ENCODE results near the gene ZC3H11A. TPM values are rescaled to one million over a fixed set of nuclear protein-coding genes. Genes with fewer than 3 reads are reported as not detected.
A peak's percentile ranks its signal among the peaks of the same experiment; 100 is the strongest.
"Not testable (repeated sequence)": the region's sequence is repeated elsewhere in the genome, so short reads cannot be mapped to it uniquely, and the experiment has no call there.

Gene ZC3H11A
- 10 to 100 TPM; 72.6 to 99.9 (median 89.2) TPM for polyA plus RNA-seq (ENCODE audit: insufficient read length in 10 of 10)
- long read RNA-seq, donor 1, partial matches to known transcripts = 35 of 37 reads
- long read RNA-seq, donor 1, other reads (novel, unspliced or antisense) = 0 of 37 reads
- long read RNA-seq, donor 2, partial matches to known transcripts = 35 of 36 reads
- long read RNA-seq, donor 2, other reads (novel, unspliced or antisense) = 0 of 36 reads
- long read RNA-seq, donor 3 = 0 reads
- long read RNA-seq, donor 4, partial matches to known transcripts = 15 of 16 reads
- long read RNA-seq, donor 4, other reads (novel, unspliced or antisense) = 0 of 16 reads
- long read RNA-seq, donor 5, partial matches to known transcripts = 18 of 18 reads
- long read RNA-seq, donor 5, other reads (novel, unspliced or antisense) = 0 of 18 reads
- long read RNA-seq, donor 6, partial matches to known transcripts = 27 of 29 reads
- long read RNA-seq, donor 6, other reads (novel, unspliced or antisense) = 0 of 29 reads
- long read RNA-seq, donor 7, partial matches to known transcripts = 63 of 64 reads
- long read RNA-seq, donor 7, other reads (novel, unspliced or antisense) = 0 of 64 reads
- long read RNA-seq, donor 8, partial matches to known transcripts = 33 of 35 reads
- long read RNA-seq, donor 8, other reads (novel, unspliced or antisense) = 0 of 35 reads
- long read RNA-seq, donor 9 = 0 reads

DNA sequence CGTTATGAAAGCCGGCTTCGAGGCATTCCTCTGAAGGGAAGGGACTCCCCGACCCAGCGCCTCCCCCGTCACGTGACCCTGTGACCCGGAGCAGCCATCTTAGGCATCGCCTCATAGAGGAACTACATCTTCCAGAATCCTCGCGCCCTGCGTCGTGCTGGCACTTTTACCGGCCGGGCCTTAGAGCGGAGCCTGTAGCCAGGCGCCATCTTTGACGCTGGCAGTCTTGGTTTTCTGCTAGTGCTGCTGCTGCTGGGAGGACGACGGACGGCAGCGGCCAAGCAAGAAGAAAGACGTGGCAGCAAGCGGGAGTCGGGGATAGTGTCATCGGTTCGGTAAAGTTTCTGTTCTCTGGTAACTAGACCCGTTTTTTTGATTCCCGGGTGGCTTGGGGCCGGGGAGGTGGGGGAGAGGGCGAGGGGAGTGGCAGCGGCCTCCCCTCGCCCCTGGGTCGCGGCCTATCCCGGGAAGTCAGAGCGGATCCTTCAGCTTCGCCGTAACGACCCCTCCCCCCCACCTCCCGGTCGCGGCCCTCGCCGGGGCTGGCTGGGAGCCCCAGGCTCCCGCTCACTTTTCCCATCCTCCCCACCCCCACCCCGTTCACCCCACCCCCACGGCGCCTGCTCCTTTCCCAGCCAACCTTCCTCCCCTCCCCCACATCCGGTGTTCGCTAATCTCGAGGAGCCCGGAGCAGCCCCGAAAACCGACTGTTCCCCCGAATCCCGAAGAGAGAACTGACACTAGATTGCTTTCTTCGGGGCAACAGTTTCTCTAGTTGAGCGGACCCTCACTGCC, at the start of gene ZC3H11A, which contains the start of gene ZBED6:
TSS of gene ZC3H11A (plus strand) at position 183 of the 795 bp plus-strand sequence. CDS start 21,448 bp downstream, outside the sequence.
TSS of gene ZBED6 (plus strand) at position 183 of the 795 bp plus-strand sequence. CDS start 1,900 bp downstream, outside the sequence.
- DNase-seq = peak; percentile 97 to 99 (median 98)

DNA sequence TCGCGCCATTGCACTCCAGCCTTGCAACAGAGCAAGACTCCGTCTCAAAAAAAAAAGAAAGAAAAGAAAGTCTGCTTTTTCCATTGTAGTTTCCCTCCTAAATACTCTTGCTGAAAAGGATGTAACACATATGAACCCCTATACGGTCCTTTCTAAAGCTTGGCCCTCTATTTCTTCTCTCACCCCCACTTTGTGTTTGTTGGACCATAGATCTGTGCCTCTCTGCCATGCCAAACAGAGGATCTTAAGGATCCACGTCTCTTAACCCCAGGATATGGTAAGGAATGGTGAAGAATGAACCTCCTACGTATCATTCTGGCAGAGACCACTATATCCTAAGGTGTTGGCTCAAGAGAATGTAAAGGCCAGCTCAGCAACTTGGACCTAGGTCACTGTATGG, 49.1 kb upstream of the ZC3H11A start:
- DNase-seq = no peak

DNA sequence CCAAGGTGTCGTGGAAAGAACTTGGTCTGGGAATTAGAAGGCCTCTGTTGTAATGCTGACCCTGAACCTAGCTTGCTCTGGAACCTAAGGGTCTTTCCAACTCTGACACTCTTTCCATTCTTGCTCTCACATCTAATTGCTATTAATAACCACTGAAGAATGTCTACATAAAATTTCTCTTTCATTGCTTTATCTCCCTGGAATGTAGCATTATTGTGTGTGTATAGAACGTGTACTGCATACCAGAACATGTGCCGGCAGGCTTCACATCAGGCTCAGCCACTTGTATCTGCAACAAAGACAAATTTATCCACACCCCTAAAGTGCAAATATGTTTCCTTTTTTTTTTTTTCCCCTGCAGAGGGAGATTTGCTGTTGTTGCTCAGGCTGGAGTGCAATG, 44.4 kb upstream of the ZC3H11A start:
- DNase-seq = peak in 1 of 3 donors; percentile 52

DNA sequence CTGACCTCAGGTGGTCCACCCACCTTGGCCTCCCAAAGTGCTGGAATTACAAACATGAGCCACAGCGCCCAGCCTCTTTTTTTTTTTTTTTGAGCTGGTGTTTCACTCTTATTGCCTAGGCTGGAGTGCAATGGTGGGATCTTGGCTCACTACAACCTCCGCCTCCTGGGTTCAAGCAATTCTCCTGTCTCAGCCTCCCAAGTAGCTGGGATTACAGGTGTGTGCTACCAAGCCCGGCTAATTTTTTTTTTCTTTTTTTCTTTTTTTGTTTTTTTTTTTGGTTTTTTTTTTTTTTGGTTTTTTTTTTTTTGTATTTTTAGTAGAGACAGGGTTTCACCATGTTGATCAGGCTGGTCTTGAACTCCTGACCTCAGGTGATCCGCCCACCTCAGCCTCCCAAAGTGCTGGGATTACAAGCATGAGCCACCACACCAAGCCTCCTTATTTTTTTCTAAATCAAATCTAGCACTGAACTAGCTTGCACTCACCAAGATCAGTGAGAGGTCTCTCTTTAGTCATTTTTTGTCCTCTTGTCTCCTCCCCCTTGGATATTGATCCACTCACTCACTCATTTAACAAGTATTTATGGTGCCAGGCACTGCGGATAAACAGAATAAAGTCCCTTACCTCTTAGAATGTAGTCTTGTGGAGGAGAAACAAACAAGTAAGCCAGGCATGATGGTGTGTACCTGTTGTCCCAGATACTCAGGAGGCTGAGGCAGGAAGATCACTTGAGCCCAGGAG, 43.6 kb upstream of the ZC3H11A start:
- not testable (repeated sequence) for DNase-seq

DNA sequence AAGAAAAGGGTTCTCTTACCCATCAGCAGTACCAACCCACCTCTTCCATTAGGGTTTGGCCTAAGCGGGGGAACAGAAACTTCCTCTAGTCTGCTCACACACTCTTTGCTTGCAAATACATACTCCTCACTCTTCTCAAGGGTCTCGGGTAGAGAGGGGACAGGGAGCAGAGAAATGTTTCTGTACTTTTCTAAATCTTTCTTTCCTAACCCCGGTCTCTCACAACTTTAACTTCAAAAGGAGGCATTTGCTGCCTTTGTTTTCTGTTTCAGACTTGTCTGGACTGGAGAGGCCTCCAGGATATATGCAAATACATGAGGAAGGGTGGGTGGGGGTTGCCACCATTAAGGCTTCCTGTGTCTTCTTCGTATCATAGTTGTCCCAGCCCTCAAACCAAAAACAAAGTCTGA, 41.0 kb upstream of the ZC3H11A start:
- no peak for DNase-seq

- no peak for DNase-seq
Measured at GRCh38 chr1:203756036-203756435, 39.4 kb upstream of the ZC3H11A start.

- not testable (repeated sequence) for DNase-seq
Measured at GRCh38 chr1:203758749-203759148, 36.7 kb upstream of the ZC3H11A start.

GRCh38 chr1:203760506-203760905, 34.9 kb upstream of the ZC3H11A start:
- DNase-seq = no peak

- not testable (repeated sequence) for DNase-seq
Measured at GRCh38 chr1:203761958-203762357, 33.5 kb upstream of the ZC3H11A start.

DNA sequence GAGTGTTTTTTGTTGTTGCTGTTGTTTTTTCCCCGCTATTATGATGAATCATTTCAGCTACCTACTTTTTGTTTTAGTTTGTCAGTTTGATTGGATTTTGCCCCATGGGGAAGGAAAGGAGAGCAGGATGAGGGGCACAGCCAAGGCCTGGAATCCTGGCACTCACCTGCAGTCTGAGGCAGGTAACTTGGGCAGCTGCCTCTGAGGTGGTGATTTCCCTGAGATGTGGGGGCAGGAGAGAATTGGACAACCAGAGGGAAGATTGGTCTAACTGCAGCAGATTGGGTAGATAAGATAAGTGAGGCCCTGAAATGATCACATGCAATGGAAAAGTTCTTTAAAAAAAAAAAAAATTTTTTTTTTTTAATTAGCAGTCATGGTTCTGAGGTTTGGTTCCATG, 31.9 kb upstream of the ZC3H11A start:
- no peak for DNase-seq

DNA sequence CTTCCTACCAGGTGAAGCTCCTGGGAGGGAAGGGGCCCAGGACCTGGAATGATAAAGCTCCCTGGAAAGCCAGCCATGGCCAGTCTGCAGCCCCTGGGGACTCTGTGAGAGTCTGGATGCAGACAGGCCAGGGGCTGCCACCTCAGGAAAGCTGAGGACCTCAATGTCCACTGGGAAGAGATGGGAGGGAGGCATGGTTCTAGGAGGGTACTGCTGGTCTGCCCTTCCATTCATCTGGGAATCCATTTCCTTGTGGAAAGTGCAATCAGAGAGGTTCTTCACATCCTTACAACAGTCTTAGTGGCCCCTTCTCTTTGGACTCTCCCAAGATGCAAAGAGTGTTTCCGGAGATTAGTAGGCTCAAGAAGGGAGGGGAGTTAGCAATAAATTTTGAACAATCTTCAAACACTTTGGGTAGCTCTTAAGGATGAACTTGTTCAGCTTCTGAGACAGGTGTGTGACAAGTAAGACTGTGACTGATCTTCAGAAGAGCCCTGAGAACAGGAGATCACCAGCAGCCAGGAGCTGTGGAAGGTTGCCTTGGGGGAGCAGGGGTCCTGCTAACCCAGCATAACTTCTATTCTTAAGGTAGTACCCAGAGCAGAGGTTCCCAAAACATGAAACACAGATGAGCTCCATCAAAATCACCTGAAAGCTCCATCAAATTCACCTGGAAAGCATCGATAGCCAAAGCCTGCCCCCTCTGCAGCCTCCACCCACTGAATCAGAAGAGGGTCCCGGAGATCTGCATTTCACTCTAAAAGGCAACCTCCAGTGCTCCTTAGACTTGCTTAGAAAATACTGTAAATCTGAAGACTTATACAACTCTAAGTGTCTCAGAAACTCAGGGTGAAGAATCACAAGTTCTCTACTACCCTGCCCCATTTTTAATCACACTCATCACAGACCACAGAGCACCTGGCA, 31.1 kb upstream of the ZC3H11A start:
- no peak for DNase-seq

- no peak for DNase-seq
Measured at GRCh38 chr1:203765029-203765837, 30.2 kb upstream of the ZC3H11A start, which contains the start of gene LAX1. Gene LAX1, plus strand, starts transcription at chr1:203765183. Its CDS starts 383 bp downstream, at chr1:203765566.

- no peak for DNase-seq
Measured at GRCh38 chr1:203768256-203768655, 27.2 kb upstream of the ZC3H11A start.

DNA sequence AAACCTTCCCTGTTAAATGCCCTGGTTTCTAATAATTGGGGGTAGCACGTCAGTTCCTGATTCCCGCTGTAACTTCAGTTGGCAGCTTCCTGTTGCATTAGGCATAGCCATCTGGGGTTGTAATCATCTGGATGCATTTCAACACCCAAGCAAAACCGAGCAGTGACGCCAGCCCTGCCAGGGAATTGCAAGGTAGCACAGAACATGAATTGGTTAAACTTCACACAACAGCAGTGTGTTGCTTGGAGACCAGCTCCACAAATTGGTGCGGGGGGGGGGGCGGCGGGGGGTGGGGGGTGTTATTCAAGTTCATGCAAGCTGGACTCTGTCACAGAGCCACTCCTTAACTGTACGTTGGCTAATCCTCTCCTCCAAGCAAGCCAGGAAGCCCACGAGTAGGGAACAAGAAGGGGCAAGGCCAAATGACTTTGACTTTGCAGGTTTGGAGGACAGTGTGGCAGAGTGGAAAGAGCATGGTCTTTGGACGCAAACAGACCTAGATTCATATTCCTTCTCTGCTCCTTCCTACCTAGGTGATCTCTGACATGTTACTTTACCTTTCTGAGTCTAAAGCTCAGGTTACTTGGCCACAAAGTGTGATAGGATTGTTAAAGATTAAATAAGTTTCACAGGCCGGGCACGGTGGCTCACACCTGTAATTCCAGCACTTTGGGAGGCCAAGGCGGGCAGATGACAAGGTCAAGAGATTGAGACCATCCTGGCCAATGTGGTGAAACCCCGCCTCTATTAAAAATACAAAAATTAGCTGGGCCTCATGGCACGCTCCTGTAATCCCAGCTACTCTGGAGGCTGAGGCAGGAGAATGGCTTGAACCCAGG, 25.7 kb upstream of the ZC3H11A start:
- DNase-seq = peak; percentile 61 to 80 (median 72)

DNA sequence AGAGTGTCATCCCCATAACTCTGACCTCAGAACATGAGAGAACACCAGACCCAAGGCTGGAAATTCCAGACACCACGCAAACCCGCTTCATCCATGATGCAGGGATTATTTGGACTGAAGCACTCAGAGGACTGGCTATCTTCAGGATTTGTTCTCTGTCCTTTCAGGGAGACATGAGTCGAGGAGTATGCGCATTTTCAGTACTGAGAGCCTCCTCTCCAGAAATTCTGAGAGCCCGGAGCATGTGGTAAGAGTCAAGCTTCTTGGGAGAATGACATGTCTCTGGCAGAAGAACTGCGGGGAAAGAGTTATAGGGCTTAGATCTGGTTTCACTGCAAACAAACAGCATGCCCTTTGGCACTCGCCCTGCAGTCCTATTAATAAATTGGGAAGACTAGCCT, 23.5 kb upstream of the ZC3H11A start:
- no peak for DNase-seq

DNA sequence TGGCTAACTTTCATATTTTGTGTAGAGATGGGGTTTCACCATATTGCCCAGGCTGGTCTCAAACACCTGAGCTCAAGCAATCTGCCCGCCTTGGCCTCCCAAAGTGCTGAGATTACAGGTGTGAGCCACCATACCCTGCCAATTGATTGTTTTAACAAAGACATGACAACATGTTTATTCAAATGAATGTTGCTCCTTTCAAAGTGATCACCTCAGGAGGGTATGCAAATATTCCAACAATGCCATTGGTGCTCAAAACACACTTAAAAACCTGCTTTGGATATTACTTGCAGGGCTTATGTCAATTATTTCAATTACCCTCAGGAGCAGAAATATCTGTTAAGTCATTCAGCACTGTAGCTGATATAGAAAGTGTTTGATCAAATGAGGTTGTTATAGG, 22.6 kb upstream of the ZC3H11A start:
- DNase-seq = no peak

DNA sequence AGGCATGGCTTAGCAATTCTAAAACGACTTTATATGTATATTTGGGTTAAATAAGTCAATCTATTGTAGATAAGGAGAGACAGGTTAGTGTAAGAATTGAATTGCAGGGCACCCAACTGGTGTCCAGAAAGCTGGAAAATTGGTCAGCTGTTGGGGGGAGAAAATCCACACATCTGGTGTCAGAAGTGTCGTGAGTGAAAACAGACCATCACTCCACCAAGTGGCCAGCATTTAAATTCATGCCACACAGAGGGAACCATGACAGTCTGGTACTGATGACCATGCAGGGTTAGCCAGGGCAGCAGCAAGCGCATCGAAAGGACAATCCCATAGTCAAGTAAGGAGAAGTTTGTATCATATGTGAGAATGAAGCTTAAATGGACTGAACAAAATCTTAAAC, 18.8 kb upstream of the ZC3H11A start:
- no peak for DNase-seq

- DNase-seq = no peak
Measured at GRCh38 chr1:203777596-203777995, 17.8 kb upstream of the ZC3H11A start.
